Hematopoietic multipotent progenitor cell treated with erythropoietin and hydrocortisone succinate and interleukin-3 and kit ligand, for 6 days (in vitro differentiated cells): ENCODE data around the gene TTC5.

ENCODE experiments used
- DNase-seq: peaks from one replicate; pipeline ENCODE4 v3.0.0-alpha.2; 2015

Gene TTC5

DNA sequence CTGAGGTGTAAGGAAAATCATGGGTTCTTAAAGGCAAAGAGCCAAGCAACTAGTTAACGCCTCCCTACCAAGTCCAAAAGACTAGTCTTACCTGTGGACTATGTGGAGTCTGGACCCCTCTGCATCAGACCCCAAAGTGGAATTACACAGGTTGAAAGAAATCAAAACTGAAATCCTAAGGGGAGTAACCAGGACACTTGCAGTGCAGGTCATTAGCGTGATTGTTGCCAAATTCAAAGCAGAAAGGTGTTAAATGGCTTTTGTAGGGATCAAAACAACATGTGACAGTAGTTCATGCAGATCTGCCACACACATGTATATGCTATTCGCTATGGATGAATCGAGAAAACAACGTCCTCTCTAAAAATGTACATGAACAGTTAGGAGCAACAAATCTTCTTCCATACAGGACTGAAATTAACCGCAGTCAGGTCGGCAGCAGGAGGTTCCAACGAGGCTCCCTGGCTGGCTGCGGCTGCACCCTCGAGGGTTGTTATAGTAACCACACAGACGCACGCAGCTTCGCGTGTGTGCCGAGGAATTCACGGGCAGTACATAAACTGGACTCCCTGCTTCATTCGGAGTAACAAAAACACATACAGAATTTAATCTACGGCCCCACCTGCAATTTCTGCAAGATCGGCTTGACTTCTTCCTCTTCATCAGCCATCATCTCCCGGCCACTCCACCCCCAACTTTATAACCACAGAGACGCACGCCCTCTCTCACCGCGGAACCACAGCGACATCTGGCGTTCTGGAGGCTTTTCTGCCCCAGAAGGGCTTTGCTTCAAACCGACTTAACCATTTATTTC is at the start of gene TTC5:
TTC5 (minus strand) TSS at position 687 of the 814 bp plus-strand sequence; CDS start at position 673, 14 bp downstream.
- DNase-seq: peak; percentile 91

- DNase-seq: no peak
These were observed 45.1 kb upstream of the TTC5 start for GRCh38 chr14:20350860-20351259.

DNA sequence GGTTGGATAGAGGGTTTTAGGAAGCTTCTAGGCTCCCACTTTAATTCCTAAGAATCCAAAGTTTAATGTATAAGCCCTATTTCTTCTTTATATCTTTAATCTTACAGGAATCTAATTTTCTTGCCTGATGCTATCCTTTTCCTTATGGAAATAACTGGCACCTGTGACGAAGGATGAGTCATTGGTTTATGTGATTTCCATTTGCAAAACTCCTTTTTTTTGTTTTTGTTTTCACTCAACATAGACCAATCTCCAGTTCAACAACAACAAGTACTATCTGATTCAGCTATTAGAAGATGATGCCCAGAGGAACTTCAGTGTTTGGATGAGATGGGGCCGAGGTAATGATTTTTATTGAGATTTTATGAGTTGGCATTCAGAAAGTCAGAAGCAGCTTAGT is 44.5 kb upstream of the TTC5 start:
- no peak for DNase-seq

DNA sequence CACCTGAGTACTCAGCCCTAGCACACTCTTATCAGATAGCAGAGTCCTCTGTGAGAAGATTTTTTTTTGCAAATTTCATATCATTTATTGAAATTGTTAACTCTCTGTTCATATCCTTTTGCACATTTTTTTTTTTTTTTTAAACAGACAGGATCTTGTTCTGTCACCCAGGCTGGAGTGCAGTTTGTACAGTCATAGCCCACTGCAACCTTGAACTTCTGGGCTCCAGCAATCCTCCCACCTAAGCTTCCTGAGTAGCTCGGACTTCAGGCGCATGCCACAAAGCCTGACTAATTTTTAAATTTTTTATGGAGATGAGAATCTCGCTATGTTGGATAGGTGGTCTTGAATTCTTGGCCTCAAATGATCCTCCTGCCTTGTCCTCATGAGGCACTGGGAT is 42.0 kb upstream of the TTC5 start:
- no peak for DNase-seq

DNA sequence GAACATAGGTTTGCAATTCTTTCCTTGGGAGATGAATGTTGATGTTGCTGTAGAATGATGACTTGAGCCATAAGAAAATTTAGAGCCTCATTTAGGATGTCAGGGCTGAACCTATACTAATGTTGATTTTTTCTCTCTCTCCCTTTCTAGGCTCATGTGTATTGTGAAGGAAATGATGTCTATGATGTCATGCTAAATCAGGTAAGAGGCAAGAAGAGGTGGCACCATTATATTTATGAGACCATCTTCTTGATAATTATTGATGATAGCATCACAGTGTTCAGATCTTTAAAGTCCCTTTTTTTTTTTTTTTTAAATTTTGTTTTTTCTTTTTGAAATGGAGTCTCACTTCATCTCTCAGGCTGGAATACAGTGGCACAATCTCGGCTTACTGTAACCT is 41.0 kb upstream of the TTC5 start:
- no peak for DNase-seq

DNA sequence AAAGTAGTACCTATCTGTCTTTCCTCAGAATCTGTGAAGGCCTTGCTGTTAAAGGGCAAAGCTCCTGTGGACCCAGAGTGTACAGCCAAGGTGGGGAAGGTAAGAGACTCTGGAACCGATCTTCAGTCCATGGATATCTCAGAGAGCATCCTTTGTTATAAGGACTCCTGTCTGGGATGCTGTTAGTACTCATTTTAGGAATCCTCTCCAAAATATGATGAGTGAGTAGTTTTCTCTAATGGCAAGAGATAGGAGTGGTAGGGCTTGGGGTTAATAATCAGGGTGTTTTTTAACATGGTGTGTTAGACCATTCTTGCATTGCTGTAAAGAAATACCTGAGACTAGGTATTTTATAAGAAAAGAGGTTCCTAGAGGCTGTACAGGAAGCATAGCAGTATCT is 39.6 kb upstream of the TTC5 start:
- DNase-seq: no peak

GRCh38 chr14:20343862-20344220 is 38.1 kb upstream of the TTC5 start:
- peak; percentile 47 for DNase-seq

- DNase-seq: peak; percentile 99
These were observed 37.5 kb upstream of the TTC5 start, which contains the start of gene PARP2 for GRCh38 chr14:20343092-20343861. Gene PARP2 (plus strand): TSS chr14:20343635. CDS start chr14:20343642, 7 bp downstream.

GRCh38 chr14:20341646-20342045 is 35.9 kb upstream of the TTC5 start:
- DNase-seq: no peak

GRCh38 chr14:20341032-20341431 is 35.3 kb upstream of the TTC5 start:
- peak; percentile 14 for DNase-seq

- no peak for DNase-seq
These were observed 28.3 kb upstream of the TTC5 start for GRCh38 chr14:20334017-20334416.

DNA sequence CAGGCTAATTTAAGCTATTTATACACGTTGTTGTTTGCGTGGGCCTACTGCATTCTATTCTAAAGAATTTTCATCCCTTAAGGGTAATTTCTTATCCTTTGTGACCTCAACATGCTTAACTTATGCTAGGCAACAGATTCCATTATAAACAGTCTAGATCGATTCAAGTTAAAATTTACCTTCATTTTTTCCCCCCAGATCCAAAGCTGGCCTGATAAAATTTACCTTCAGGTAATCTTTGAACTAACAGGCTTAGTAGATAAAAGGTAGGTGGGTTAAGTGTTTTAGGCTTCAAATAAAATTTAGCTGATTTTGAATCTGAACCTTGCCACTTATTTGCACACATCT is 27.7 kb upstream of the TTC5 start:
- no peak for DNase-seq

DNA sequence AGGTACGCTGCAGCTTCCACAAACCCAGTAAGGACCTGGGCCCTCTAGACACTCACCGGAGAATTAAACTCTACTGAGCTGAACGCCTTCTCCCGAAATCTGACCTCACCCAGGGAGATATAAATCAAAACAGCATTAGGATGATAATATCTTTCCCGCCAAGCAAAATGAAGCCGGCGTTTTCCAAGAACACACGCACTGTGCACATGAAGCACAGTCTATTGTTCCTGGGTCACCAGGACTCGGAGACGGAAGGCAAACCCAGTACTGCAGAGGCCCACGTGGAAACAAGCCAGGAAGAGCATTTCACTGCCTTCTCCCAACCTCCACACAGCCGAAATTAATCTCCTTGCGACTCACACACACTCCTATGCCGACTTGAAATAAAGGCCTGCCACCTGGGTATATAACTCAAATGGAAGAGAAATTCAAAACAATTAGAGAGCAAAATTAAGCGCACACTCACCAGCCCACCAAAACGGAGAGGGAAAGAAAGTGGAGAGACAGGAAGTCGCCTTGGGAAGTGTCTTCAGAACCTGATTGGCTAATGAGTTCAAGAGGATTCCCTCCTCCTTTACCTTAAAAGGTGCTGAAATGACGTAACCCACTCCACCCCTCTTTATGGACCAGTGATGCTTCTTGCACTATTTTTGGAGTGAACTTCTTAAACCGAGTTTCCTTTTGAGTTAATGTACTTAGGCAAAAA is 27.2 kb upstream of the TTC5 start, which contains the start of gene CCNB1IP1:
CCNB1IP1 (minus strand) TSS at position 492 of the 706 bp plus-strand sequence. CDS start 16,756 bp downstream, outside the sequence.
- peak; percentile 94 for DNase-seq

DNA sequence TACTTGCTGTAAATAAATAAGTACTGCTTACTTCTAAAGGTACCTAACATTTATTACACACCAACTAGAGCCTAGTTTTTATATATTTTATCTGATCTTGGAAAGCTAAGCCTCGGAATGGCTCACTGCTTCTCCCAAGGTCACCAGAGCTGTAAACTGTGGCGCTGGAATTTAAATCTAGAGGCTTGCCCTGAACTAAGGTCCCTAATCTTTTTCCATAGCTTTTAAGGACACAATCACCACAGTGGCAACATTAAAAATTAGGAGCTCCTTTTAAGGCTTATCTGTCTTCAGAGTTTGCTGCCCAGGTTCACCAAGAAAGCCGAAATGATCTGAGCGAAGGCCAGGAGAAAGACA is 26.7 kb upstream of the TTC5 start:
- DNase-seq: no peak

DNA sequence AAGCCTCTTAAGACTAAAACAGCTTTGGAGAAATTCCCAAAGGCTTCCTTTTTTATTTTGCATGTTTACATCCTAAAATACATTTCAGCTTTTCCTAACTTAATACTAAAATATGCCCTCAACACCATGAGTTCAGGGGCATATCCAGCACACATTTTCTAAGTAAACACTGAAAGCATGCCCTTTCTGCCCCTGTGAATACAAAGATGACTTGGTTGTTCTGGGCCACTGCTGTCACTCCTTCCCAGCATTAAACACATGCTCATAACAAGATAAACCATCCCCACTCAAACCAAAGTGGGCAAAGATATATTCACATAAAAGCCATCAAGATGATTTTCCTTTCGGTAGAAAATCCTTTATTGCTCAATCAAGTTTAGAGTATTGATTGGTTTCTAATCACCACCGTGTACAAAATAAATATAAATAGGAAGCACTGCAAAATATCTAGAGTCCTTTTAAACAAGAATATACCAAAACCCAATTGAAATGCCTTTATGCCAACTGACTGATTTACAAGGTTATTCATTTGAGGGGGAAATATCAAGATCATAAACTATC is 25.4 kb upstream of the TTC5 start:
- peak; percentile 59 for DNase-seq

DNA sequence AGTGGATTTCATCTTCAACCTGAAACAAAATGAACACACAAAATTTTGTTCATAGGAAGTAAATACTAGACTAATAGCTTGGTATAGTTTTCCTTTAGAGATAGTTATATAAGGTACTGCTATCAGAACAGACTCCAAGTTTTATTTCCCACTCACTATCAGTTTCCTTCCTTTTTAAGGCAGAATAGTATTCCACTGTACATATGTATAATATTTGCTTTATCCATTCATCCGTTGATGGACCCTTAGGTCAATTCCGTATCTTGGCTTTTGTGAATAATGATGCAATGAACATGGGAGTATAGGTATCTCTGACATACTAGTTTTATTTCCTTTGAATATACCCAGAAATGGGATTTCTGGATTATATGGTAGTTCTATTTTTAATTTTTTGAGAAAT is 23.6 kb upstream of the TTC5 start:
- no peak for DNase-seq

GRCh38 chr14:20328705-20329104 is 23.0 kb upstream of the TTC5 start:
- no peak for DNase-seq

GRCh38 chr14:20327005-20327869 is 21.5 kb upstream of the TTC5 start:
- peak; percentile 88 for DNase-seq

- no peak for DNase-seq
These were observed 12.0 kb upstream of the TTC5 start for GRCh38 chr14:20317720-20318119.

- DNase-seq: no peak
These were observed 8.3 kb upstream of the TTC5 start for GRCh38 chr14:20314026-20314425.

DNA sequence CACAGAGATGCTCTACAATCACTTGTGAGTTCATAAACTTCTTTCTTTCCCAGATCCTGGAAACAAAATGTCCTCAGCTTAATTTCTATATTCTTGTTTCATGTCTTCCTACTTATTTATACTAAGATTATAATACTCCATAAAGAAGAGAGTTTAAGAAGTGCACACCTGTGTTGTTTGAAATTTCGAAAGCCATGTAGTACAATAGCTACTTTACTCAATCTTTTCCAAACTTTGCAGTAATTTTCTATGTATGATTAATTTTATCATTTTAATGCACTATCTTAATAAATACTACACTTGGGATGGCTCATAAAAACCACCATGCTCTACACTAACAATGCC is 300 bp upstream of the TTC5 start:
- DNase-seq: no peak

GRCh38 chr14:20302042-20302755 is 3.6 kb downstream of the TTC5 start:
- DNase-seq: peak; percentile 64
